ENCODE data around the gene OCA2.
"Not testable (repeated sequence)": the region's sequence is repeated elsewhere in the genome, so short reads cannot be mapped to it uniquely, and the experiment has no call there.

- TF ChIP-seq ZNF274 (CRISPR knock-in tag; IDR thresholded peaks at IDR 0.05); CCAR2 (optimal IDR thresholded peaks at IDR 0.05; ENCODE audit: low read depth, low read length); CTCF (CRISPR knock-in tag; IDR thresholded peaks at IDR 0.05); BRCA1 (CRISPR knock-in tag; IDR thresholded peaks at IDR 0.05); RAD21 (CRISPR knock-in tag; IDR thresholded peaks at IDR 0.05); POLR2A (IDR thresholded peaks at IDR 0.05; ENCODE audit: insufficient read depth in 1 of 2, low read depth in 2 of 2, low read length in 2 of 2); SOX5 (CRISPR knock-in tag; IDR thresholded peaks at IDR 0.05; ENCODE audit: borderline replicate concordance); SIN3A (IDR thresholded peaks at IDR 0.05; ENCODE audit: borderline replicate concordance, low read depth, low read length); SPEN (CRISPR knock-in tag; IDR thresholded peaks at IDR 0.05; ENCODE audit: low read depth); PRDM10 (CRISPR knock-in tag; IDR thresholded peaks at IDR 0.05; ENCODE audit: low read depth); ZKSCAN1 (IDR thresholded peaks at IDR 0.05; ENCODE audit: low read length); ZNF335 (CRISPR knock-in tag; IDR thresholded peaks at IDR 0.05); POLR2AphosphoS5 (IDR thresholded peaks at IDR 0.05; ENCODE audit: low read depth, low read length): not testable (repeated sequence)
Measured at GRCh38 chr15:27767430-27767829, 331.7 kb downstream of the OCA2 start.

All from HepG2 (cell line).